ENCODE measurements around the gene OXSR1.
"Not testable (repeated sequence)": the region's sequence is repeated elsewhere in the genome, so short reads cannot be mapped to it uniquely, and the experiment has no call there.

The OXSR1 gene

GRCh38 chr3:38128303-38128655 is 37.1 kb upstream of the OXSR1 start:
- no peak for DNase-seq

- DNase-seq, result no peak
Observed at GRCh38 chr3:38129058-38129457, 36.3 kb upstream of the OXSR1 start.

GRCh38 chr3:38130631-38131065 is 34.7 kb upstream of the OXSR1 start:
- DNase-seq, result no peak

- peak in 1 of 2 donors; percentile 35 for DNase-seq
Observed at GRCh38 chr3:38131621-38132369, 33.5 kb upstream of the OXSR1 start.

- DNase-seq, result no peak
Observed at GRCh38 chr3:38133209-38133556, 32.2 kb upstream of the OXSR1 start.

- no peak for DNase-seq
Observed at GRCh38 chr3:38133557-38134405, 31.6 kb upstream of the OXSR1 start.

- DNase-seq, result not testable (repeated sequence)
Observed at GRCh38 chr3:38134517-38135143, 30.7 kb upstream of the OXSR1 start.

GRCh38 chr3:38135621-38136277 is 29.6 kb upstream of the OXSR1 start:
- peak in 1 of 2 donors; percentile 51 for DNase-seq

- DNase-seq, result peak in 1 of 2 donors; percentile 33
Observed at GRCh38 chr3:38136393-38136776, 29.0 kb upstream of the OXSR1 start.

GRCh38 chr3:38136777-38137614 is 28.3 kb upstream of the OXSR1 start, which contains the start of gene ACAA1:
TSS of gene ACAA1 (minus strand) at chr3:38137127. CDS start at chr3:38137035, 92 bp downstream.
- DNase-seq, result peak; percentile 98 to 99

GRCh38 chr3:38137615-38138348 is 27.6 kb upstream of the OXSR1 start:
- DNase-seq, result peak; percentile 39 to 58

- peak; percentile 91 to 92 for DNase-seq
Observed at GRCh38 chr3:38138349-38139190, 26.8 kb upstream of the OXSR1 start, which contains the start of gene MYD88. TSS of gene MYD88 (plus strand) at chr3:38138661. CDS start at chr3:38138701, 40 bp downstream.

- DNase-seq, result peak in 1 of 2 donors; percentile 27
Observed at GRCh38 chr3:38139191-38139590, 26.1 kb upstream of the OXSR1 start.

- no peak for DNase-seq
Observed at GRCh38 chr3:38139652-38140051, 25.7 kb upstream of the OXSR1 start.

- DNase-seq, result no peak
Observed at GRCh38 chr3:38140326-38141172, 24.8 kb upstream of the OXSR1 start.

GRCh38 chr3:38141173-38141951 is 24.0 kb upstream of the OXSR1 start:
- DNase-seq, result no peak

GRCh38 chr3:38141952-38142273 is 23.4 kb upstream of the OXSR1 start:
- no peak for DNase-seq

- DNase-seq, result no peak
Observed at GRCh38 chr3:38142959-38143358, 22.4 kb upstream of the OXSR1 start.

GRCh38 chr3:38143511-38143910 is 21.8 kb upstream of the OXSR1 start:
- no peak for DNase-seq
